CD4-positive, alpha-beta T cell (primary cell): ENCODE data around the gene GALNT2. TPM values are rescaled to one million over a fixed set of nuclear protein-coding genes. Genes with fewer than 3 reads are reported as not detected.

Experiments used
- ATAC-seq: fragments of 200-7000 bp; cut with Tn5 transposase; one replicate; pipeline ENCODE4 v1.10.0; 2022; ENCODE audit warnings: mild to moderate bottlenecking; ENCODE audit not compliant: poor library complexity
- CTCF ChIA-PET: fragments of 350-600 bp; sonication (Branson Sonifier 250); formaldehyde crosslinking; loops from one replicate; lab custom pipeline; 2021; ENCODE audit warnings: antibody characterized with exemption, inconsistent platforms; lab: Charles Lee
- POLR2A ChIA-PET: fragments of 350-600 bp; sonication (Branson Sonifier 250); formaldehyde crosslinking; loops from one replicate; lab custom pipeline; 2021; ENCODE audit warnings: antibody characterized with exemption, inconsistent platforms; lab: Charles Lee
- DNase-seq, 14 experiments: peaks; one replicate each; pipeline ENCODE4 v3.0.0-alpha.2; 2013 to 2020; ENCODE audit warnings: mixed read lengths in 2 of 14
- H3K27ac ChIP-seq, 2 donors: one replicate each; pipeline versions ENCODE4 v1.5.1 to v1.7.0; 2013; ENCODE audit warnings: low read length in 2 of 2, low read depth in 1 of 2, mild to moderate bottlenecking in 1 of 2
- H3K27me3 ChIP-seq, 2 experiments: 1 replicate in 1 of 2; 2 replicates in 1 of 2; pipeline versions ENCODE4 v1.6.1 to v1.7.0; 2013; ENCODE audit warnings: low read length in 2 of 2, control low read depth in 1 of 2, mild to moderate bottlenecking in 1 of 2, moderate library complexity in 1 of 2; ENCODE audit not compliant: insufficient read depth in 2 of 2, control insufficient read depth in 1 of 2
- H3K36me3 ChIP-seq: one replicate; pipeline ENCODE4 v1.6.1; 2013; ENCODE audit warnings: low read length, control low read depth; ENCODE audit not compliant: insufficient read depth
- H3K4me1 ChIP-seq: one replicate; pipeline ENCODE4 v1.6.1; 2013; ENCODE audit warnings: low read length, control low read depth; ENCODE audit not compliant: insufficient read depth
- H3K4me3 ChIP-seq: one replicate; pipeline ENCODE4 v1.5.1; 2013; ENCODE audit warnings: mild to moderate bottlenecking, low read length, moderate library complexity
- H3K9me3 ChIP-seq, 2 experiments: 1 replicate in 1 of 2; 2 replicates in 1 of 2; pipeline versions ENCODE4 v1.6.1 to v1.7.0; 2013; ENCODE audit warnings: low read length in 2 of 2, mild to moderate bottlenecking in 2 of 2, control low read depth in 1 of 2, moderate library complexity in 1 of 2; ENCODE audit not compliant: control insufficient read depth in 1 of 2, insufficient read depth in 1 of 2
- H3K27ac Mint-ChIP-seq: one replicate; pipeline ENCODE4 v1.8.0; 2020; ENCODE audit warnings: mixed read lengths
- H3K27me3 Mint-ChIP-seq: one replicate; pipeline ENCODE4 v1.8.0; 2021; ENCODE audit warnings: mixed read lengths
- H3K36me3 Mint-ChIP-seq: one replicate; pipeline ENCODE4 v1.8.0; 2021; ENCODE audit warnings: low read depth, mixed read lengths
- H3K4me1 Mint-ChIP-seq: one replicate; pipeline ENCODE4 v1.8.0; 2021; ENCODE audit warnings: low read depth, mixed read lengths
- H3K4me3 Mint-ChIP-seq: one replicate; pipeline ENCODE4 v1.8.0; 2020; ENCODE audit warnings: mild to moderate bottlenecking, mixed read lengths
- H3K9me3 Mint-ChIP-seq: one replicate; pipeline ENCODE4 v1.8.0; 2020; ENCODE audit warnings: mixed read lengths
- intact Hi-C, 2 experiments: fragments of 100-400 bp; cut with DNase I in 1 of 2; cut with micrococcal nuclease in 1 of 2; formaldehyde crosslinking; loops; one replicate each; pipeline versions ENCODE4 v1.15.1 to v1.9.0; 2023 to 2025; cut with DNase I, micrococcal nuclease
- total RNA-seq, 174 experiments: library from RNA in 2 of 174; stranded (reverse) in 2 of 174; gene quantifications; one replicate each; pipeline ENCODE4 v1.2.3 and lab custom pipeline; 2021 to 2026
- TF ChIP-seq, protein P1 (sequence below): fragments of 200-600 bp; IDR thresholded peaks from one replicate; pipeline ENCODE4 v1.8.0; 2022; ENCODE audit warnings: antibody characterized with exemption, mild to moderate bottlenecking

The GALNT2 gene
- total RNA-seq, 2 experiments from 2014 or later, result 11.0 to 11.4 TPM

GRCh38 chr1:230231774-230232145 lies 164.7 kb downstream of the GALNT2 start:
- Mint-ChIP-seq H3K9me3 (no peaks in the 10 kb centered on the region), H3K4me1 (peaks cover 7% of the 10 kb centered on the region), H3K27ac (no peak overlapping the region), H3K36me3 (peaks cover 22% of the 10 kb centered on the region), H3K27me3 (no peaks in the 10 kb centered on the region), H3K4me3 (no peak overlapping the region)
- intact Hi-C loops, result no loop called here
- H3K27ac ChIP-seq, result no peak overlapping the region
- ATAC-seq (no peak), DNase-seq (no peak)
- no peaks in the 10 kb centered on the region for H3K4me1 ChIP-seq
- TF ChIP-seq, protein P1, sequence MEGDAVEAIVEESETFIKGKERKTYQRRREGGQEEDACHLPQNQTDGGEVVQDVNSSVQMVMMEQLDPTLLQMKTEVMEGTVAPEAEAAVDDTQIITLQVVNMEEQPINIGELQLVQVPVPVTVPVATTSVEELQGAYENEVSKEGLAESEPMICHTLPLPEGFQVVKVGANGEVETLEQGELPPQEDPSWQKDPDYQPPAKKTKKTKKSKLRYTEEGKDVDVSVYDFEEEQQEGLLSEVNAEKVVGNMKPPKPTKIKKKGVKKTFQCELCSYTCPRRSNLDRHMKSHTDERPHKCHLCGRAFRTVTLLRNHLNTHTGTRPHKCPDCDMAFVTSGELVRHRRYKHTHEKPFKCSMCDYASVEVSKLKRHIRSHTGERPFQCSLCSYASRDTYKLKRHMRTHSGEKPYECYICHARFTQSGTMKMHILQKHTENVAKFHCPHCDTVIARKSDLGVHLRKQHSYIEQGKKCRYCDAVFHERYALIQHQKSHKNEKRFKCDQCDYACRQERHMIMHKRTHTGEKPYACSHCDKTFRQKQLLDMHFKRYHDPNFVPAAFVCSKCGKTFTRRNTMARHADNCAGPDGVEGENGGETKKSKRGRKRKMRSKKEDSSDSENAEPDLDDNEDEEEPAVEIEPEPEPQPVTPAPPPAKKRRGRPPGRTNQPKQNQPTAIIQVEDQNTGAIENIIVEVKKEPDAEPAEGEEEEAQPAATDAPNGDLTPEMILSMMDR, result no peak
- CTCF ChIA-PET, result no interaction called here
- no peaks in the 10 kb centered on the region for H3K27me3 ChIP-seq
- no peaks in the 10 kb centered on the region for H3K9me3 ChIP-seq
- no peaks in the 10 kb centered on the region for H3K36me3 ChIP-seq
- POLR2A ChIA-PET, result no interaction called here
- H3K4me3 ChIP-seq, result no peak overlapping the region

DNA sequence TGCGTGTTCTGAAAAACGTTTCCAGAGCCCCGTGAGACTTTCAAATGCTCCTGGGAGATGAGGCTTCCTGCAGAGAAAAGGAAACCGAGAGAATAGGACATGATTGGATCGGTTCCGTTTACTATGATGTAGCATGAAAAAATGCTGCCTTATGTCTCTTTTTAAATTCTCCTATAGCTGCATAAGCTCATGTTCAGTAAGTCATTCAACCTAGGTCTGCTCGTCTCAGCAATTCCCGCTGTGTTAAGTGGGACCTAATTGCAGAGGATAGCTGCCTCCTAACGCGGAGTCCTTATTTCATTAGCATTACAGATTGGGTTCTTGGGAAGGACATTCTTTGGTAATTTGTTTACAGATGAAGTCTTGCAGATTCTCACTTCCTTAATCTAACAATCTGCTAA lies 165.3 kb downstream of the GALNT2 start:
- TF ChIP-seq, protein P1, result no peak
- Histone ChIP-seq H3K27ac (no peak overlapping the region), H3K36me3 (peaks cover 5% of the 10 kb centered on the region), H3K9me3 (no peaks in the 10 kb centered on the region), H3K4me3 (no peak overlapping the region), H3K4me1 (no peaks in the 10 kb centered on the region), H3K27me3 (no peaks in the 10 kb centered on the region)
- Mint-ChIP-seq H3K36me3 (peaks cover 28% of the 10 kb centered on the region), H3K9me3 (no peaks in the 10 kb centered on the region), H3K27me3 (no peaks in the 10 kb centered on the region), H3K4me1 (peaks cover 7% of the 10 kb centered on the region), H3K27ac (no peak overlapping the region), H3K4me3 (no peak overlapping the region)
- ATAC-seq, result no peak
- ChIA-PET POLR2A (no interaction called here), CTCF (no interaction called here)
- no peak for DNase-seq
- intact Hi-C loops, result no loop called here

- Histone ChIP-seq H3K36me3 (peaks cover 5% of the 10 kb centered on the region), H3K27ac (no peak overlapping the region), H3K9me3 (no peaks in the 10 kb centered on the region), H3K27me3 (no peaks in the 10 kb centered on the region), H3K4me3 (no peak overlapping the region), H3K4me1 (no peaks in the 10 kb centered on the region)
- intact Hi-C loops, result no loop called here
- no peak overlapping the region for H3K27ac Mint-ChIP-seq
- no peaks in the 10 kb centered on the region for H3K27me3 Mint-ChIP-seq
- ChIA-PET CTCF (no interaction called here), POLR2A (no interaction called here)
- H3K9me3 Mint-ChIP-seq, result no peaks in the 10 kb centered on the region
- no peak for ATAC-seq
- H3K4me1 Mint-ChIP-seq, result peaks cover 7% of the 10 kb centered on the region
- H3K4me3 Mint-ChIP-seq, result no peak overlapping the region
- TF ChIP-seq, protein P1, result no peak
- peaks cover 38% of the 10 kb centered on the region for H3K36me3 Mint-ChIP-seq
- DNase-seq, result no peak
These were observed 166.7 kb downstream of the GALNT2 start for GRCh38 chr1:230233786-230234185.
